IMR-90 (cell line): ENCODE results near the gene MAML1. TPM values are rescaled to one million over a fixed set of nuclear protein-coding genes. Genes with fewer than 3 reads are reported as not detected.

ENCODE experiments used
- ATAC-seq: fragments of 200-7000 bp; cut with Tn5 transposase; 2 replicates; pipeline ENCODE4 v1.9.1; 2020; ENCODE audit warnings: low read depth, mild to moderate bottlenecking, moderate library complexity
- BruUV-seq: library from RNA; stranded (reverse); fragments of 400-500 nt; replicated peaks from 2 replicates; lab custom pipeline; 2021; lab: Mats Ljungman, UMichigan
- CTCF ChIA-PET: fragments of 300-600 bp; formaldehyde crosslinking; extraction: SDS; loops from one replicate; lab custom pipeline; 2021; ENCODE audit warnings: antibody characterized with exemption; lab: Yijun Ruan, JAX
- POLR2A ChIA-PET: fragments of 300-600 bp; sonication (Branson Sonifier 250); formaldehyde crosslinking; loops from one replicate; lab custom pipeline; 2022; ENCODE audit warnings: antibody characterized with exemption; ENCODE audit not compliant: unreplicated experiment; lab: Charles Lee
- DNase-seq: peaks from one replicate; pipeline ENCODE4 v3.0.0; 2013
- H2AFZ ChIP-seq: replicated peaks from 2 replicates; pipeline ENCODE3; 2013; ENCODE audit warnings: low read length, mild to moderate bottlenecking; ENCODE audit not compliant: poor library complexity
- H2AK5ac ChIP-seq: 2 replicates; pipeline ENCODE4 v1.6.1; 2013; ENCODE audit warnings: low read depth, low read length, inconsistent platforms
- H2AK9ac ChIP-seq: replicated peaks from 2 replicates; pipeline ENCODE3; 2013; ENCODE audit warnings: mild to moderate bottlenecking, low read depth, low read length, moderate library complexity; ENCODE audit not compliant: poor library complexity
- H2BK120ac ChIP-seq: 2 replicates; pipeline ENCODE4 v1.6.1; 2013; ENCODE audit warnings: low read depth, low read length, inconsistent platforms
- H2BK15ac ChIP-seq: 3 replicates; pipeline ENCODE4 v1.6.1; 2013; ENCODE audit warnings: low read depth, low read length, inconsistent platforms
- H2BK20ac ChIP-seq: 2 replicates; pipeline ENCODE4 v1.6.1; 2013; ENCODE audit warnings: low read depth, mild to moderate bottlenecking, inconsistent platforms, low read length, moderate library complexity
- H2BK5ac ChIP-seq: 2 replicates; pipeline ENCODE4 v1.6.1; 2013; ENCODE audit warnings: mild to moderate bottlenecking, low read depth, low read length, inconsistent platforms; ENCODE audit not compliant: poor library complexity, severe bottlenecking
- H3K14ac ChIP-seq: replicated peaks from 2 replicates; pipeline ENCODE4 v1.6.1; 2013; ENCODE audit warnings: low read depth, low read length, inconsistent platforms
- H3K18ac ChIP-seq: 2 replicates; pipeline ENCODE4 v1.6.1; 2013; ENCODE audit warnings: low read depth, low read length, control low read depth
- H3K23ac ChIP-seq: 2 replicates; pipeline ENCODE4 v1.6.1; 2013; ENCODE audit warnings: low read depth, low read length, inconsistent platforms
- H3K27ac ChIP-seq: 2 replicates; pipeline ENCODE4 v1.5.1; 2013; ENCODE audit warnings: mild to moderate bottlenecking, control low read depth, low read length; ENCODE audit not compliant: insufficient read depth
- H3K27me3 ChIP-seq: 2 replicates; pipeline ENCODE4 v1.6.1; 2013; ENCODE audit warnings: low read length; ENCODE audit not compliant: control insufficient read depth, insufficient read depth
- H3K36me3 ChIP-seq: 2 replicates; pipeline ENCODE4 v1.6.1; 2013; ENCODE audit warnings: low read length, mixed read lengths; ENCODE audit not compliant: control insufficient read depth, insufficient read depth
- H3K4ac ChIP-seq: 2 replicates; pipeline ENCODE4 v1.6.1; 2013; ENCODE audit warnings: low read depth, low read length, inconsistent platforms
- H3K4me1 ChIP-seq: 2 replicates; pipeline ENCODE4 v1.6.1; 2013; ENCODE audit warnings: low read length, mixed read lengths; ENCODE audit not compliant: control insufficient read depth, insufficient read depth
- H3K4me2 ChIP-seq: 2 replicates; pipeline ENCODE4 v1.6.1; 2013; ENCODE audit warnings: low read depth, mild to moderate bottlenecking, control low read depth, low read length, moderate library complexity
- H3K4me3 ChIP-seq: 2 replicates; pipeline ENCODE4 v1.5.1; 2013; ENCODE audit warnings: low read depth, mild to moderate bottlenecking, control low read depth, low read length, moderate library complexity; ENCODE audit not compliant: insufficient read depth
- H3K56ac ChIP-seq: 2 replicates; pipeline ENCODE4 v1.6.1; 2013; ENCODE audit warnings: low read length, inconsistent platforms; ENCODE audit not compliant: insufficient read depth; ENCODE audit errors: extremely low read depth
- H3K79me1 ChIP-seq, 2 experiments: 2 replicates each; pipeline ENCODE4 v1.6.1; 2013; ENCODE audit warnings: low read length in 2 of 2, inconsistent platforms in 1 of 2, low read depth in 1 of 2
- H3K9ac ChIP-seq: 2 replicates; pipeline ENCODE4 v1.6.1; 2013; ENCODE audit warnings: low read depth, low read length, control low read depth
- H3K9me1 ChIP-seq: 2 replicates; pipeline ENCODE4 v1.6.1; 2013; ENCODE audit warnings: low read length, inconsistent platforms; ENCODE audit not compliant: insufficient read depth
- H3K9me3 ChIP-seq: 2 replicates; pipeline ENCODE4 v1.6.1; 2013; ENCODE audit warnings: low read length; ENCODE audit not compliant: control insufficient read depth, insufficient read depth
- H4K20me1 ChIP-seq: 2 replicates; pipeline ENCODE4 v1.6.1; 2013; ENCODE audit warnings: low read length, inconsistent platforms; ENCODE audit not compliant: insufficient read depth
- H4K5ac ChIP-seq: 2 replicates; pipeline ENCODE4 v1.6.1; 2013; ENCODE audit warnings: mild to moderate bottlenecking, low read depth, low read length, control low read depth
- H4K8ac ChIP-seq, 2 experiments: 2 replicates each; pipeline ENCODE4 v1.6.1; 2013; ENCODE audit warnings: low read depth in 2 of 2, low read length in 2 of 2, control low read depth in 1 of 2, inconsistent platforms in 1 of 2
- H4K91ac ChIP-seq: 2 replicates; pipeline ENCODE4 v1.6.1; 2013; ENCODE audit warnings: low read depth, low read length, inconsistent platforms; ENCODE audit not compliant: insufficient read depth
- BHLHE40 ChIP-seq: fragments of 150-350 bp; IDR thresholded peaks from 2 replicates; pipeline ENCODE4 v1.6.1; 2016; ENCODE audit warnings: mild to moderate bottlenecking, low read depth, low read length
- CEBPB ChIP-seq: IDR thresholded peaks from 2 replicates; pipeline ENCODE4 v1.6.1; 2012; ENCODE audit warnings: low read depth, low read length, improper control_type of control experiment
- CHD1 ChIP-seq: IDR thresholded peaks from 2 replicates; pipeline ENCODE4 v1.6.1; 2012; ENCODE audit warnings: low read depth, low read length, improper control_type of control experiment
- FOS ChIP-seq: fragments of 150-350 bp; IDR thresholded peaks from 2 replicates; pipeline ENCODE4 v1.6.1; 2016; ENCODE audit warnings: low read depth, low read length
- MAFK ChIP-seq: IDR thresholded peaks from 2 replicates; pipeline ENCODE4 v1.6.1; 2012; ENCODE audit warnings: low read depth, low read length, improper control_type of control experiment
- MAZ ChIP-seq: IDR thresholded peaks from 2 replicates; pipeline ENCODE4 v1.6.1; 2012; ENCODE audit warnings: low read depth, mild to moderate bottlenecking, low read length, improper control_type of control experiment, moderate library complexity, borderline replicate concordance
- MXI1 ChIP-seq: IDR thresholded peaks from 2 replicates; pipeline ENCODE4 v1.6.1; 2012; ENCODE audit warnings: low read depth, mild to moderate bottlenecking, low read length, moderate library complexity, borderline replicate concordance
- NFE2L2 ChIP-seq: fragments of 150-350 bp; IDR thresholded peaks from 2 replicates; pipeline ENCODE4 v1.6.1; 2016; ENCODE audit warnings: low read depth, mild to moderate bottlenecking, low read length
- POLR2A ChIP-seq: IDR thresholded peaks from 2 replicates; pipeline ENCODE4 v1.6.1; 2012; ENCODE audit warnings: mild to moderate bottlenecking, low read depth, low read length
- RAD21 ChIP-seq: IDR thresholded peaks from 2 replicates; pipeline ENCODE4 v1.6.1; 2012; ENCODE audit warnings: low read length, improper control_type of control experiment
- RCOR1 ChIP-seq: IDR thresholded peaks from 2 replicates; pipeline ENCODE4 v1.6.1; 2012; ENCODE audit warnings: mild to moderate bottlenecking, low read length, improper control_type of control experiment; ENCODE audit not compliant: insufficient replicate concordance
- RFX5 ChIP-seq: IDR thresholded peaks from 2 replicates; pipeline ENCODE4 v1.8.0; 2012; ENCODE audit warnings: low read depth, mild to moderate bottlenecking, low read length, moderate library complexity
- SMC3 ChIP-seq: fragments of 150-350 bp; IDR thresholded peaks from 2 replicates; pipeline ENCODE4 v1.6.1; 2016; ENCODE audit warnings: low read depth, mild to moderate bottlenecking, antibody characterized with exemption, low read length, moderate library complexity
- WGBS, 2 experiments: methylation state at CpG; one replicate each; pipeline versions ENCODE4 v1.1.5 to v1.1.7; 2013; ENCODE audit warnings: missing lambda C conversion rate in 2 of 2; ENCODE audit not compliant: insufficient read length in 1 of 2; ENCODE audit errors: extremely low coverage in 2 of 2; 5-methylcytosine and 5-hydroxymethylcytosine counted together
- dilution Hi-C: fragments of 300-500 bp; cut with HindIII; formaldehyde crosslinking; loops from one replicate; pipeline ENCODE4 v1.14.3; 2018; ENCODE audit warnings: low sequenced_read_pairs; ENCODE audit not compliant: unreplicated experiment
- in situ Hi-C: fragments of 300-500 bp; cut with MboI; formaldehyde crosslinking; loops from 3 replicates; pipeline ENCODE4 v1.14.3; 2019; ENCODE audit warnings: low sequenced_read_pairs, inconsistent platforms, mixed read lengths
- intact Hi-C: fragments of 100-400 bp; cut with micrococcal nuclease; formaldehyde crosslinking; loops from 2 replicates; pipeline ENCODE4 v1.10.0; 2022
- polyA plus RNA-seq, 3 experiments: library from polyadenylated mRNA; depleted of rRNA; stranded (reverse); fragments of >200 nt; gene quantifications; 2 replicates each; pipeline ENCODE4 v1.2.3, GENCODE V29; 2012; ENCODE audit warnings: low replicate concordance in 1 of 3
- total RNA-seq: library from RNA; depleted of rRNA; stranded (reverse); fragments of >200 nt; gene quantifications from 2 replicates; pipeline ENCODE4 v1.2.3, GENCODE V29; 2012
- TF ChIP-seq, protein P1 (sequence below): fragments of 150-350 bp; IDR thresholded peaks from 2 replicates; pipeline ENCODE4 v1.6.1; 2017; ENCODE audit warnings: mild to moderate bottlenecking, antibody characterized with exemption, low read length, low read depth
- TF ChIP-seq, protein P2 (sequence below): fragments of 150-350 bp; IDR thresholded peaks from 2 replicates; pipeline ENCODE4 v1.6.1; 2016; ENCODE audit warnings: low read depth, mild to moderate bottlenecking, low read length, moderate library complexity, borderline replicate concordance
- TF ChIP-seq, protein P3 (sequence below): conservative IDR thresholded peaks from 2 replicates; pipeline ENCODE4 v1.5.1; 2012; ENCODE audit warnings: mild to moderate bottlenecking, low read depth, low read length, improper control_type of control experiment

The MAML1 gene
- total and polyA plus RNA-seq, 2 of the 4 experiments (the other 2 are of a cell fraction) = 4.7 to 10.2 TPM

DNA sequence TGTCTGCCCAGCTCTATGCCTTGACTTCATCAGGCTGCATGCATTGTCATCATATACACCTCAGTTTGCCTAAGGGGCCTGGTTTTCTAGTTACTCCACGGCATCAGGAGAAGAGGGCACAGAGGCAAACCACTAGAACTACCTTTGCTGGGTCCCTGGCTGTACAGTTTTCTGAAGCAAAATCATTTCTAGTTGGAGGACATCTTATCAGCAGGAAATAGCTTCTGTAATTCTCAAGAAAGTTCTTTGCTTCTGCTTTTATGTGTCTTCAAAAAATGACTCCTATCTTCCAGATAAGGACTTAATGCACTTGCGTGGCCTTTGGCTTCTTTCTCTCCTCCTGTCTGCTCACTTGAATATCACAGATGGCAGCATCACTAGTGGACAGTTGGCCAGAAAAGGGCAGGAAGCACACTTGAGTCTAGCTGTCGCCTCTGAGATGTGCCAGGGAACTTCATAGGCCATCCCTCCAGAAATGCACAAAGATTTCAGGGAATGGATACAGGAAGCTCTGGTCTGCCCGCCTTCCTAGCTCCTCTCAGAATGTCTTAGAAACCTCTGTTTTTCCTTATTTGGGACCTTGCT is 38.8 kb downstream of the MAML1 start:
- no peak for TF ChIP-seq RAD21
- TF ChIP-seq CEBPB = no peak
- TF ChIP-seq, protein P1, sequence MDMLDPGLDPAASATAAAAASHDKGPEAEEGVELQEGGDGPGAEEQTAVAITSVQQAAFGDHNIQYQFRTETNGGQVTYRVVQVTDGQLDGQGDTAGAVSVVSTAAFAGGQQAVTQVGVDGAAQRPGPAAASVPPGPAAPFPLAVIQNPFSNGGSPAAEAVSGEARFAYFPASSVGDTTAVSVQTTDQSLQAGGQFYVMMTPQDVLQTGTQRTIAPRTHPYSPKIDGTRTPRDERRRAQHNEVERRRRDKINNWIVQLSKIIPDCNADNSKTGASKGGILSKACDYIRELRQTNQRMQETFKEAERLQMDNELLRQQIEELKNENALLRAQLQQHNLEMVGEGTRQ = no peak
- TF ChIP-seq MXI1 = no peak
- no peak for TF ChIP-seq FOS
- TF ChIP-seq, protein P2, sequence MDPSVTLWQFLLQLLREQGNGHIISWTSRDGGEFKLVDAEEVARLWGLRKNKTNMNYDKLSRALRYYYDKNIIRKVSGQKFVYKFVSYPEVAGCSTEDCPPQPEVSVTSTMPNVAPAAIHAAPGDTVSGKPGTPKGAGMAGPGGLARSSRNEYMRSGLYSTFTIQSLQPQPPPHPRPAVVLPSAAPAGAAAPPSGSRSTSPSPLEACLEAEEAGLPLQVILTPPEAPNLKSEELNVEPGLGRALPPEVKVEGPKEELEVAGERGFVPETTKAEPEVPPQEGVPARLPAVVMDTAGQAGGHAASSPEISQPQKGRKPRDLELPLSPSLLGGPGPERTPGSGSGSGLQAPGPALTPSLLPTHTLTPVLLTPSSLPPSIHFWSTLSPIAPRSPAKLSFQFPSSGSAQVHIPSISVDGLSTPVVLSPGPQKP = no peak
- no peak for TF ChIP-seq RCOR1
- TF ChIP-seq CHD1 = no peak
- no peak for TF ChIP-seq POLR2A
- TF ChIP-seq NFE2L2 = no peak
- no peak for TF ChIP-seq SMC3
- TF ChIP-seq BHLHE40 = no peak
- TF ChIP-seq, protein P3, sequence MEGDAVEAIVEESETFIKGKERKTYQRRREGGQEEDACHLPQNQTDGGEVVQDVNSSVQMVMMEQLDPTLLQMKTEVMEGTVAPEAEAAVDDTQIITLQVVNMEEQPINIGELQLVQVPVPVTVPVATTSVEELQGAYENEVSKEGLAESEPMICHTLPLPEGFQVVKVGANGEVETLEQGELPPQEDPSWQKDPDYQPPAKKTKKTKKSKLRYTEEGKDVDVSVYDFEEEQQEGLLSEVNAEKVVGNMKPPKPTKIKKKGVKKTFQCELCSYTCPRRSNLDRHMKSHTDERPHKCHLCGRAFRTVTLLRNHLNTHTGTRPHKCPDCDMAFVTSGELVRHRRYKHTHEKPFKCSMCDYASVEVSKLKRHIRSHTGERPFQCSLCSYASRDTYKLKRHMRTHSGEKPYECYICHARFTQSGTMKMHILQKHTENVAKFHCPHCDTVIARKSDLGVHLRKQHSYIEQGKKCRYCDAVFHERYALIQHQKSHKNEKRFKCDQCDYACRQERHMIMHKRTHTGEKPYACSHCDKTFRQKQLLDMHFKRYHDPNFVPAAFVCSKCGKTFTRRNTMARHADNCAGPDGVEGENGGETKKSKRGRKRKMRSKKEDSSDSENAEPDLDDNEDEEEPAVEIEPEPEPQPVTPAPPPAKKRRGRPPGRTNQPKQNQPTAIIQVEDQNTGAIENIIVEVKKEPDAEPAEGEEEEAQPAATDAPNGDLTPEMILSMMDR = no peak
- TF ChIP-seq RFX5 = no peak
- no peak for TF ChIP-seq MAZ
- TF ChIP-seq MAFK = no peak
- Histone ChIP-seq H3K27me3 (no peaks in the 10 kb centered on the region), H2BK120ac (no peak overlapping the region), H3K18ac (no peak overlapping the region), H4K5ac (no peak overlapping the region), H4K20me1 (peaks cover 11% of the 10 kb centered on the region; the same call in 1 of the 2 replicates), H3K4ac (no peak overlapping the region), H2AK5ac (no peak overlapping the region), H3K4me2 (no peak overlapping the region), H2AFZ (no peak overlapping the region), H3K9me1 (peaks cover 3% of the 10 kb centered on the region), H3K79me1 (peaks cover 24 to 62% of the 10 kb centered on the region in 2 experiments), H2BK20ac (no peak overlapping the region), H3K9me3 (no peaks in the 10 kb centered on the region), H3K4me1 (peaks cover 2% of the 10 kb centered on the region), H3K14ac (no peak overlapping the region), H3K23ac (no peak overlapping the region), H2BK15ac (no peak overlapping the region), H3K9ac (no peak overlapping the region), H2AK9ac (no peak overlapping the region), H2BK5ac (no peak overlapping the region), H3K4me3 (no peak overlapping the region), H3K56ac (no peak overlapping the region), H3K27ac (no peak overlapping the region), H3K36me3 (peaks cover 73% of the 10 kb centered on the region), H4K8ac (no peak overlapping the region), H4K91ac (no peak overlapping the region)
- CTCF ChIA-PET = interaction anchor here (0.7 kb wide), 1 partner anchor 9 kb away, joined by 3 read pairs; no protein-coding TSS in a partner anchor
- no TSS peak for BruUV-seq
- 93% methylated on average over 2 of the region's 4 CpGs; no CpG with 5 or more reads in 1 of the 2 experiments for WGBS, 2 experiments
- intact Hi-C loops (no loop called here), dilution Hi-C loops (no loop called here), in situ Hi-C loops (no loop called here)
- no peak for DNase-seq
- no peak for ATAC-seq
- POLR2A ChIA-PET = no interaction called here
